ENCODE measurements around the gene SPRY1. TPM values are rescaled to one million over a fixed set of nuclear protein-coding genes. Genes with fewer than 3 reads are reported as not detected.

Gene SPRY1
- total and polyA plus RNA-seq, 4 donors: 11.1 to 20.3 (median 12.4) TPM

- H3K27me3 ChIP-seq (ENCODE audit: control insufficient read depth in 4 of 4, insufficient read depth in 4 of 4, low read length in 3 of 4): no peaks in the 10 kb centered on the region
- H3K27ac ChIP-seq (ENCODE audit: low read depth in 1 of 2, low read length in 2 of 2): no peak overlapping the region
- 90% methylated on average over 4 of the region's 4 CpGs for WGBS
- no peak overlapping the region for H3K9ac ChIP-seq (ENCODE audit: low read depth in 1 of 2, low read length in 2 of 2)
- peaks cover 0 to 10% (median 0%) of the 10 kb centered on the region in 4 donors for H3K36me3 ChIP-seq (ENCODE audit: control insufficient read depth in 4 of 4, insufficient read depth in 3 of 4, low read depth in 1 of 4, low read length in 3 of 4)
- no peak for TF ChIP-seq MAX (IDR thresholded peaks at IDR 0.05)
- no peak for TF ChIP-seq NR2F2 (IDR thresholded peaks at IDR 0.05)
- TF ChIP-seq RAD21 (IDR thresholded peaks at IDR 0.05): no peak
- TF ChIP-seq HNF4G (IDR thresholded peaks at IDR 0.05): no peak
- H3K4me3 ChIP-seq (ENCODE audit: low read depth in 1 of 3, low read length in 3 of 3): no peak overlapping the region
- H3K4me1 ChIP-seq (ENCODE audit: control insufficient read depth in 4 of 4, insufficient read depth in 4 of 4, low read length in 3 of 4): peaks cover 0 to 10% (median 4%) of the 10 kb centered on the region in 4 donors
- DNase-seq (ENCODE audit: low spot score): no peak
- H3K9me3 ChIP-seq (ENCODE audit: control insufficient read depth in 4 of 4, low read length in 3 of 4): no peaks in the 10 kb centered on the region
Observed at GRCh38 chr4:123404533-123404932, 7.9 kb downstream of the SPRY1 start.

GRCh38 chr4:123405267-123405865 lies 8.8 kb downstream of the SPRY1 start:
- Histone ChIP-seq H3K27ac (ENCODE audit: low read depth in 1 of 2, low read length in 2 of 2) (no peak overlapping the region), H3K36me3 (ENCODE audit: control insufficient read depth in 4 of 4, insufficient read depth in 3 of 4, low read depth in 1 of 4, low read length in 3 of 4) (peaks cover 0 to 10% (median 0%) of the 10 kb centered on the region in 4 donors), H3K9me3 (ENCODE audit: control insufficient read depth in 4 of 4, low read length in 3 of 4) (no peaks in the 10 kb centered on the region), H3K9ac (ENCODE audit: low read depth in 1 of 2, low read length in 2 of 2) (no peak overlapping the region), H3K4me1 (ENCODE audit: control insufficient read depth in 4 of 4, insufficient read depth in 4 of 4, low read length in 3 of 4) (peaks cover 0 to 10% (median 3%) of the 10 kb centered on the region in 4 donors), H3K4me3 (ENCODE audit: low read depth in 1 of 3, low read length in 3 of 3) (no peak overlapping the region), H3K27me3 (ENCODE audit: control insufficient read depth in 4 of 4, insufficient read depth in 4 of 4, low read length in 3 of 4) (no peaks in the 10 kb centered on the region)
- DNase-seq (ENCODE audit: low spot score): no peak
- 71% methylated on average over 5 of the region's 5 CpGs for WGBS
- TF ChIP-seq ZBTB33 (IDR thresholded peaks at IDR 0.05) (no peak), SP1 (IDR thresholded peaks at IDR 0.05) (no peak), FOXA2 (IDR thresholded peaks at IDR 0.05) (no peak), HNF4A (conservative IDR thresholded peaks at IDR 0.05) (no peak), JUND (IDR thresholded peaks at IDR 0.05) (no peak), EGR1 (IDR thresholded peaks at IDR 0.05; ENCODE audit: low read depth in 2 of 2) (no peak), RXRA (IDR thresholded peaks at IDR 0.05) (no peak), FOXA1 (IDR thresholded peaks at IDR 0.05) (no peak), CTCF (IDR thresholded peaks at IDR 0.05; ENCODE audit: low read depth, low read length, missing input control) (no peak), HNF4G (IDR thresholded peaks at IDR 0.05) (no peak), REST (IDR thresholded peaks at IDR 0.05) (no peak)

Data from liver (tissue), 9 donors.